Esophagus squamous epithelium (tissue), 5 donors: Measurements from ENCODE around the gene KRABD2.

ENCODE experiments used
- DNase-seq: peaks from one replicate; lab custom pipeline; 2025; lab: John Stamatoyannopoulos, UW
- H3K27ac ChIP-seq, 4 donors: fragments of 200-600 bp; sonication (generic); one replicate each; pipeline ENCODE4 v1.5.1; 2016 to 2019; ENCODE audit warnings: mild to moderate bottlenecking in 1 of 4
- H3K27me3 ChIP-seq, 4 donors: fragments of 200-600 bp; sonication (generic); 1 replicate in 3 of 4; 2 replicates in 1 of 4; pipeline versions ENCODE4 v1.5.1 to v1.6.0; 2017 to 2021; ENCODE audit warnings: antibody characterized with exemption in 1 of 4
- H3K36me3 ChIP-seq, 3 donors: fragments of 200-600 bp; sonication (generic); one replicate each; pipeline ENCODE4 v1.5.1; 2016 to 2019
- H3K4me1 ChIP-seq, 3 donors: fragments of 200-600 bp; sonication (generic); one replicate each; pipeline ENCODE4 v1.5.1; 2017 to 2019
- H3K4me3 ChIP-seq, 4 donors: fragments of 200-600 bp; sonication (generic); 1 replicate in 3 of 4; 2 replicates in 1 of 4; pipeline ENCODE4 v1.5.1; 2016 to 2019; ENCODE audit warnings: mild to moderate bottlenecking in 2 of 4, moderate library complexity in 1 of 4
- H3K9me3 ChIP-seq, 3 donors: fragments of 200-600 bp; sonication (generic); one replicate each; pipeline ENCODE4 v1.5.1; 2016 to 2019
- POLR2A ChIP-seq, 4 donors: fragments of 450-650 bp; IDR thresholded peaks; one replicate each; pipeline ENCODE4 v1.6.1; 2017; ENCODE audit warnings: antibody characterized with exemption in 4 of 4, mild to moderate bottlenecking in 4 of 4, moderate library complexity in 3 of 4
- WGBS, 2 donors: methylation state at CpG; one replicate each; pipeline ENCODE4 v1.1.5; 2018; 5-methylcytosine and 5-hydroxymethylcytosine counted together
- intact Hi-C: fragments of 100-400 bp; cut with DNase I; formaldehyde crosslinking; loops from one replicate; pipeline ENCODE4 v1.15.0; 2022
- TF ChIP-seq, protein P1 (sequence below), 6 experiments: fragments of 450-650 bp in 4 of 6; fragments of 200-600 bp in 2 of 6; sonication (generic) in 2 of 6; IDR thresholded peaks; one replicate each; pipeline ENCODE4 v1.5.1; 2016 to 2019; ENCODE audit warnings: antibody characterized with exemption in 6 of 6, mild to moderate bottlenecking in 4 of 6, moderate library complexity in 4 of 6
- donor health status: DM: yes; HTN: yes; CAD: no.

Gene KRABD2

DNA sequence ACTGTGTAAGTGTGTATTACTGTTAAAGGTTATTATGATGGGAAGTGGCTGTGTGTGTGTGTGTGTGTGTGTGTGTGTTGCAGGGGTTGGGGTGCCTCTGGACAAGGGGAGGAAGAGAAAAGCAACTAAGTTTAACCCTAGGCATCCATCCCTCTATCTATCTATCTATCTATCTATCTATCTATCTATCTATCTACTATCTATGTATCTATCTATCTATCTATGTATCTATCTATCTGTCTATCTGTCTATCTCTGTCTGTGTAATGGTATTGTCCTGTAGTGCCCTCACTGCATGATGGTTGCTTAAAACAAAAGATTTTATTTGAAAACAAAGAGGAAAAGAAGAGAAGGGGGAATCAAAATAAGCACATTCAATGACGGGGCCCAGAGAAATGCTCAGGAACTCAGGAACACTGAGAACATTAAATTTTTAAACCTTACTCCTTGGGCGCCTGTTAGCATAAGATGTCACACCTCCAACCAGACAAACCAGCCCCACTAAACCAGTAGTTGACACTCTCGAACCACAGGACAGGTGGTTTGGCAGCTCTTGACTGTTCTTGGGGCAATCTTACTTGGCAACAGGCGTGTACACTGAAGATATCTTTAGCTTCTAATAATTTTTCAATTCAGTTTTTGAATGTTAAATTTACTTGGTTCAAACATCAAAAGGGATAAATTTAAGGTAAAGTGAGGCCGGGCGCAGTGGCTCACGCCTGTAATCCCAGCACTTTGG lies 11.6 kb upstream of the KRABD2 start:
- Histone ChIP-seq H3K4me3 (no peak overlapping the region), H3K4me1 (peaks cover 8 to 54% (median 9%) of the 10 kb centered on the region in 3 donors), H3K9me3 (no peaks in the 10 kb centered on the region), H3K27me3 (peaks cover 0 to 9% (median 0%) of the 10 kb centered on the region in 4 donors), H3K27ac (peak overlapping the region in 3 of 4 donors; percentile 29 to 67 (median 61)), H3K36me3 (no peaks in the 10 kb centered on the region)
- DNase-seq = no peak
- WGBS, 2 donors = 77 to 82% methylated on average over 7 of the region's 7 CpGs
- intact Hi-C loops = no loop called here
- TF ChIP-seq, protein P1, sequence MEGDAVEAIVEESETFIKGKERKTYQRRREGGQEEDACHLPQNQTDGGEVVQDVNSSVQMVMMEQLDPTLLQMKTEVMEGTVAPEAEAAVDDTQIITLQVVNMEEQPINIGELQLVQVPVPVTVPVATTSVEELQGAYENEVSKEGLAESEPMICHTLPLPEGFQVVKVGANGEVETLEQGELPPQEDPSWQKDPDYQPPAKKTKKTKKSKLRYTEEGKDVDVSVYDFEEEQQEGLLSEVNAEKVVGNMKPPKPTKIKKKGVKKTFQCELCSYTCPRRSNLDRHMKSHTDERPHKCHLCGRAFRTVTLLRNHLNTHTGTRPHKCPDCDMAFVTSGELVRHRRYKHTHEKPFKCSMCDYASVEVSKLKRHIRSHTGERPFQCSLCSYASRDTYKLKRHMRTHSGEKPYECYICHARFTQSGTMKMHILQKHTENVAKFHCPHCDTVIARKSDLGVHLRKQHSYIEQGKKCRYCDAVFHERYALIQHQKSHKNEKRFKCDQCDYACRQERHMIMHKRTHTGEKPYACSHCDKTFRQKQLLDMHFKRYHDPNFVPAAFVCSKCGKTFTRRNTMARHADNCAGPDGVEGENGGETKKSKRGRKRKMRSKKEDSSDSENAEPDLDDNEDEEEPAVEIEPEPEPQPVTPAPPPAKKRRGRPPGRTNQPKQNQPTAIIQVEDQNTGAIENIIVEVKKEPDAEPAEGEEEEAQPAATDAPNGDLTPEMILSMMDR (IDR thresholded peaks at IDR 0.05) = no peak
- no peak for TF ChIP-seq POLR2A (IDR thresholded peaks at IDR 0.05)

DNA sequence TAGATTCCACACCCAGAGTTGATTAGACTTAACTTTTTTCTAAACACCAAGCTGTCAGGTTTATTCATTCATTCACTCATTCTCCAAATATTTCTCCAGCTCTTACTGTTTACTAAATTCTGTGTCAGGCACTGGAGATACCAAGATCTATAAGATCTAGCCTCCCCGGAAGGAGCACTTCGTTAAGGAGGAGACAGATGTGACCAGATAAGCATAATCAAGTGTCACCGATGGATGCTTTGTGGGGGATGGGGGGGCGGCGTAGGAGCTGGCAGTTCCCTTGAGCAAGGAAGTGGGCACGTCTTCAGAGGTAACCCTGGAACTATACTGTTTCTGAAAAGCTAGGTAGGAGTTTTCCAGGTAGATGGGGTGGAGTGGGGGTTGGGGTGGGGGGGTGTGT lies 10.3 kb upstream of the KRABD2 start:
- no peaks in the 10 kb centered on the region for H3K36me3 ChIP-seq
- peaks cover 12 to 47% (median 14%) of the 10 kb centered on the region in 3 donors for H3K4me1 ChIP-seq
- H3K27ac ChIP-seq = peak overlapping the region in 2 of 4 donors; percentile 61 to 67
- no peak overlapping the region for H3K4me3 ChIP-seq
- DNase-seq = no peak
- intact Hi-C loops = no loop called here
- no peak for TF ChIP-seq POLR2A (IDR thresholded peaks at IDR 0.05)
- TF ChIP-seq, protein P1 (IDR thresholded peaks at IDR 0.05) = no peak
- no peaks in the 10 kb centered on the region for H3K9me3 ChIP-seq
- no peaks in the 10 kb centered on the region for H3K27me3 ChIP-seq
- 69 to 74% methylated on average over 4 to 5 of the region's 6 CpGs for WGBS, 2 donors

DNA sequence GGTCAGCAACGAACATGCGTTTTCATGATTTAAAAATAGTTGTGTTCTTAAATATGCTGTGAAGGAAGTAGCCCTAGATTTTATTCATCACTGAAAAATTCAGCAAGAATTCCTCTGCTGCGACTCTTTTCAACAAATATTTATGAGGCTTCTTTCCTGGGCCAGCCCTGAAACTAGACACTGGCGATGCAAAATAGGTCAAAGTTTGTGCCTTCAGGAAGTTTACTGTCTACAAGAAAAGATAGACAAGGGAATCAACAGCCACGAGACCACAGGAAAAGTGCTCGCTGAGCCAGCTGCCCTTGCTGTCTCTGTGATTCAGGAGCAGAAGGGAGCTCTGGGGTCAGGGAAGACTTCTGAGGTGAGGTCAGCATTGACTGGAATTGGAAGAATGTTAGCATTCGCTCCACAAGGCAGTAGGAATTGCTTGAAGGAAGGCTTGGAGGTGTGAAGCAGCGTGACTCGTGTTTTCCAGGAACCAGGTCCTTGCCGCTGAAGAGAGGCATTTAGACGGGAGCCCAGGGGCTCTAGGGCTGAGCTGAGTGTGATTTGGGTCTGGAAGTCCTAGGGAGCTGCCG lies 8.4 kb upstream of the KRABD2 start:
- intact Hi-C loops = no loop called here
- Histone ChIP-seq H3K9me3 (no peaks in the 10 kb centered on the region), H3K4me1 (peaks cover 22 to 56% (median 31%) of the 10 kb centered on the region in 3 donors), H3K27me3 (no peaks in the 10 kb centered on the region), H3K27ac (peak overlapping the region; percentile 80 to 97 (median 96)), H3K4me3 (peak overlapping the region in 1 of 4 donors; percentile 84), H3K36me3 (peaks cover 4 to 19% (median 17%) of the 10 kb centered on the region in 3 donors)
- TF ChIP-seq, protein P1 (IDR thresholded peaks at IDR 0.05) = no peak
- WGBS, 2 donors = 68 to 82% methylated on average over 10 to 11 of the region's 12 CpGs
- DNase-seq = no peak

DNA sequence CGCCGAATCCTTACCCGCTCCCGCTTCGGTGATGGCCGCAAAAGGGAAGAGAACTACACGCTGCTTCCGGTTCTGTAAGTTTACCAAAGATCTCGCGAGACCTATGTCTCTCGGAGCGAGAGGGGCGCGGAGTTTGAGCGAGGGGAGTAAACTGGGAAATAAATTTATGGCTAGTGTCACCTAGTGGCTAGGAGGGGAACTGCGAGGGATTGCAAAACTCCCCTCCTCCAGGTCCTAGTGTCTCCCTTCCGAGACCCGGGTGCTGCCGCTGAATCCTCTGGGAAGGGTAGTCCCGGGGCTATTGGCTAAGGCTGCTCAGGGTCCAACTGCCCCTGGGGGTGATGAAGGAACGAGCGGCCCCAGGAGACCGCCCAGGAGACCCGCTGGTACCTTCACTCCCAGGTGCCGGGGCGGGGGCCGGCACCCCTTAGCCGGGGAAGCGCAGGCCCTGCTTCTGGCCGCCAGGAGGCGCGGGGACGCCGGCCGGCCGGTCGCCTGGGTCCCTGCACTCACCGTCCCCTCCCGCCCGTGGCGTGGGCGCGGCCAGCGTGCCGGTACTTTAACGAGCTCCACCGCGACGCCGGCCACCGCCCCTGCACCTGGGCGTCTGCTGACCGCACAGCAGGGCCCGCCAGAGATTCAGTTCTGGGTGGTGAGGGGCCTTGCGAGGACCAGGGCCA lies 6.8 kb upstream of the KRABD2 start, which contains the start of gene RPL26:
Gene RPL26 (minus strand): TSS at position 51 of the 680 bp plus-strand sequence. CDS start 883 bp downstream, outside the sequence.
- intact Hi-C loops = no loop called here

More for the DNA sequence above, 6.8 kb upstream of the KRABD2 start, which contains the start of gene RPL26:
- H3K27me3 ChIP-seq = no peaks in the 10 kb centered on the region
- peak within 1 kb of the TSS; percentile 45 to 97 (median 82) for H3K4me3 ChIP-seq
- DNase-seq = peak; percentile 84
- 0 to 1% methylated on average over 4 to 16 of the region's 55 CpGs for WGBS, 2 donors
- H3K4me1 ChIP-seq = peaks cover 17 to 65% (median 36%) of the 10 kb centered on the region in 3 donors
- H3K27ac ChIP-seq = peak within 1 kb of the TSS; percentile 80 to 97 (median 96)
- TF ChIP-seq, protein P1 (IDR thresholded peaks at IDR 0.05) = peak; percentile 97 to 100 (median 100)
- TF ChIP-seq POLR2A (IDR thresholded peaks at IDR 0.05) = peak in 3 of 4 donors; percentile 71 to 85 (median 74)
- no peaks in the 10 kb centered on the region for H3K9me3 ChIP-seq
- H3K36me3 ChIP-seq = peaks cover 18 to 35% (median 26%) of the 10 kb centered on the region in 3 donors
